Memory B cell (primary cell): ENCODE results near the gene WDR73.

Source experiments
- ATAC-seq: fragments of 150-1000 bp; cut with Tn5 transposase; 2 replicates; pipeline ENCODE4 v1.10.0; 2021; ENCODE audit warnings: low read depth, mild to moderate bottlenecking, moderate library complexity
- DNase-seq, 2 donors: peaks; one replicate each; pipeline ENCODE4 v3.0.0; 2022; ENCODE audit warnings: low spot score in 2 of 2
- H3K27ac Mint-ChIP-seq: one replicate; pipeline ENCODE4 v1.8.0; 2022; ENCODE audit warnings: mild to moderate bottlenecking, moderate library complexity, mixed read lengths
- H3K27me3 Mint-ChIP-seq: one replicate; pipeline ENCODE4 v1.8.0; 2022; ENCODE audit warnings: mixed read lengths
- H3K36me3 Mint-ChIP-seq: one replicate; pipeline ENCODE4 v1.8.0; 2022; ENCODE audit warnings: mild to moderate bottlenecking, mixed read lengths
- H3K4me1 Mint-ChIP-seq: one replicate; pipeline ENCODE4 v1.8.0; 2022; ENCODE audit warnings: mixed read lengths
- H3K4me3 Mint-ChIP-seq: one replicate; pipeline ENCODE4 v1.8.0; 2022; ENCODE audit warnings: mild to moderate bottlenecking, moderate library complexity, mixed read lengths
- H3K9me3 Mint-ChIP-seq: one replicate; pipeline ENCODE4 v1.8.0; 2022; ENCODE audit warnings: mixed read lengths

WDR73 gene

GRCh38 chr15:84668221-84668982 is 14.3 kb upstream of the WDR73 start:
- Mint-ChIP-seq H3K27ac (no peak overlapping the region), H3K9me3 (no peaks in the 10 kb centered on the region), H3K4me3 (no peak overlapping the region), H3K27me3 (no peaks in the 10 kb centered on the region), H3K36me3 (peaks cover 26% of the 10 kb centered on the region), H3K4me1 (peaks cover 2% of the 10 kb centered on the region)
- DNase-seq (no peak), ATAC-seq (no peak)

- H3K27me3 Mint-ChIP-seq: no peaks in the 10 kb centered on the region
- no peaks in the 10 kb centered on the region for H3K9me3 Mint-ChIP-seq
- no peak for DNase-seq
- H3K36me3 Mint-ChIP-seq: peaks cover 23% of the 10 kb centered on the region
- peaks cover 2% of the 10 kb centered on the region for H3K4me1 Mint-ChIP-seq
- no peak for ATAC-seq
- H3K4me3 Mint-ChIP-seq: no peak overlapping the region
- H3K27ac Mint-ChIP-seq: peak overlapping the region; percentile 0
Measured at GRCh38 chr15:84666373-84666772, 12.3 kb upstream of the WDR73 start.

- Mint-ChIP-seq H3K4me1 (peaks cover 17% of the 10 kb centered on the region), H3K4me3 (no peak overlapping the region), H3K27me3 (no peaks in the 10 kb centered on the region), H3K36me3 (peaks cover 3% of the 10 kb centered on the region), H3K9me3 (no peaks in the 10 kb centered on the region), H3K27ac (no peak overlapping the region)
- DNase-seq (no peak), ATAC-seq (no peak)
Measured at GRCh38 chr15:84661001-84661400, 6.9 kb upstream of the WDR73 start.

- ATAC-seq (no peak), DNase-seq (no peak)
- H3K36me3 Mint-ChIP-seq: peaks cover 3% of the 10 kb centered on the region
- no peak overlapping the region for H3K27ac Mint-ChIP-seq
- H3K9me3 Mint-ChIP-seq: no peaks in the 10 kb centered on the region
- H3K4me3 Mint-ChIP-seq: peak overlapping the region; percentile 61
- H3K27me3 Mint-ChIP-seq: no peaks in the 10 kb centered on the region
- H3K4me1 Mint-ChIP-seq: peaks cover 17% of the 10 kb centered on the region
Measured at GRCh38 chr15:84659904-84660781, 6.1 kb upstream of the WDR73 start.

- no peaks in the 10 kb centered on the region for H3K9me3 Mint-ChIP-seq
- no peak for DNase-seq
- H3K36me3 Mint-ChIP-seq: no peaks in the 10 kb centered on the region
- ATAC-seq: no peak
- no peaks in the 10 kb centered on the region for H3K27me3 Mint-ChIP-seq
- H3K4me1 Mint-ChIP-seq: peaks cover 25% of the 10 kb centered on the region
- H3K27ac Mint-ChIP-seq: peak overlapping the region; percentile 65
- H3K4me3 Mint-ChIP-seq: peak overlapping the region; percentile 81
Measured at GRCh38 chr15:84658788-84659411, 4.8 kb upstream of the WDR73 start.

GRCh38 chr15:84658080-84658787 is 4.2 kb upstream of the WDR73 start, which contains the start of gene NMB:
Gene NMB (minus strand): TSS chr15:84658199. CDS start chr15:84658152, 47 bp downstream.
- ATAC-seq (peak; percentile 78), DNase-seq (peak; percentile 79 to 80)
- Mint-ChIP-seq H3K27ac (peak within 1 kb of the TSS; percentile 65), H3K27me3 (no peaks in the 10 kb centered on the region), H3K9me3 (no peaks in the 10 kb centered on the region), H3K4me3 (peak within 1 kb of the TSS; percentile 81), H3K4me1 (peaks cover 28% of the 10 kb centered on the region), H3K36me3 (no peaks in the 10 kb centered on the region)

GRCh38 chr15:84657748-84658079 is 3.6 kb upstream of the WDR73 start:
- Mint-ChIP-seq H3K9me3 (no peaks in the 10 kb centered on the region), H3K27ac (peak overlapping the region; percentile 65), H3K4me3 (peak overlapping the region; percentile 79), H3K4me1 (peaks cover 28% of the 10 kb centered on the region), H3K27me3 (no peaks in the 10 kb centered on the region), H3K36me3 (no peaks in the 10 kb centered on the region)
- DNase-seq: no peak
- ATAC-seq: no peak

- peaks cover 33% of the 10 kb centered on the region for H3K4me1 Mint-ChIP-seq
- peaks cover 5% of the 10 kb centered on the region for H3K36me3 Mint-ChIP-seq
- DNase-seq (no peak), ATAC-seq (no peak)
- no peaks in the 10 kb centered on the region for H3K9me3 Mint-ChIP-seq
- no peaks in the 10 kb centered on the region for H3K27me3 Mint-ChIP-seq
- H3K4me3 Mint-ChIP-seq: peak overlapping the region; percentile 79
- peak overlapping the region; percentile 65 for H3K27ac Mint-ChIP-seq
Measured at GRCh38 chr15:84656972-84657371, 2.9 kb upstream of the WDR73 start.

- Mint-ChIP-seq H3K27ac (peak overlapping the region; percentile 98), H3K4me3 (peak overlapping the region; percentile 99), H3K27me3 (no peaks in the 10 kb centered on the region), H3K9me3 (no peaks in the 10 kb centered on the region), H3K36me3 (peaks cover 9% of the 10 kb centered on the region), H3K4me1 (peaks cover 36% of the 10 kb centered on the region)
- ATAC-seq (peak; percentile 39), DNase-seq (peak; percentile 53 to 57)
Measured at GRCh38 chr15:84654689-84655453, 788 bp upstream of the WDR73 start.

GRCh38 chr15:84653584-84653909 is 536 bp downstream of the WDR73 start:
- H3K36me3 Mint-ChIP-seq: peaks cover 15% of the 10 kb centered on the region
- peaks cover 29% of the 10 kb centered on the region for H3K4me1 Mint-ChIP-seq
- DNase-seq (no peak), ATAC-seq (no peak)
- H3K27me3 Mint-ChIP-seq: no peaks in the 10 kb centered on the region
- peak overlapping the region; percentile 98 for H3K27ac Mint-ChIP-seq
- H3K9me3 Mint-ChIP-seq: no peaks in the 10 kb centered on the region
- peak overlapping the region; percentile 99 for H3K4me3 Mint-ChIP-seq

- DNase-seq: no peak
- peaks cover 31% of the 10 kb centered on the region for H3K36me3 Mint-ChIP-seq
- H3K9me3 Mint-ChIP-seq: no peaks in the 10 kb centered on the region
- no peak overlapping the region for H3K27ac Mint-ChIP-seq
- no peak overlapping the region for H3K4me3 Mint-ChIP-seq
- H3K27me3 Mint-ChIP-seq: no peaks in the 10 kb centered on the region
- H3K4me1 Mint-ChIP-seq: peaks cover 26% of the 10 kb centered on the region
- no peak for ATAC-seq
Measured at GRCh38 chr15:84649706-84650105, 4.4 kb downstream of the WDR73 start.

GRCh38 chr15:84648539-84648938 is 5.5 kb downstream of the WDR73 start:
- H3K27me3 Mint-ChIP-seq: no peaks in the 10 kb centered on the region
- H3K36me3 Mint-ChIP-seq: peaks cover 34% of the 10 kb centered on the region
- H3K4me3 Mint-ChIP-seq: no peak overlapping the region
- peak overlapping the region; percentile 67 for H3K27ac Mint-ChIP-seq
- peaks cover 18% of the 10 kb centered on the region for H3K4me1 Mint-ChIP-seq
- DNase-seq (no peak), ATAC-seq (no peak)
- H3K9me3 Mint-ChIP-seq: no peaks in the 10 kb centered on the region

- Mint-ChIP-seq H3K4me3 (no peak overlapping the region), H3K9me3 (no peaks in the 10 kb centered on the region), H3K4me1 (peaks cover 21% of the 10 kb centered on the region), H3K27ac (peak overlapping the region; percentile 67), H3K36me3 (peaks cover 38% of the 10 kb centered on the region), H3K27me3 (no peaks in the 10 kb centered on the region)
- ATAC-seq (no peak), DNase-seq (no peak)
Measured at GRCh38 chr15:84647726-84648125, 6.4 kb downstream of the WDR73 start.
